GM12878 (cell line): ENCODE data around the gene PRPF18. TPM values are rescaled to one million over a fixed set of nuclear protein-coding genes. Genes with fewer than 3 reads are reported as not detected.

Source experiments
- CREB1 ChIP-seq: IDR thresholded peaks from 2 replicates; pipeline ENCODE4 v1.6.1; 2012; ENCODE audit warnings: low read depth, mild to moderate bottlenecking, inconsistent platforms
- ELK1 ChIP-seq: IDR thresholded peaks from 2 replicates; pipeline ENCODE4 v1.6.1; 2012; ENCODE audit warnings: low read depth, low read length, improper control_type of control experiment
- ETV6 ChIP-seq, 2 experiments: fragments of 450-650 bp in 1 of 2; IDR thresholded peaks in 1 of 2; conservative IDR thresholded peaks in 1 of 2; 2 replicates each; pipeline ENCODE4 v1.6.1; 2014; ENCODE audit warnings: antibody characterized with exemption in 1 of 2, borderline replicate concordance in 1 of 2, low read depth in 1 of 2, mild to moderate bottlenecking in 1 of 2, moderate library complexity in 1 of 2
- FOXK2 ChIP-seq: fragments of 450-650 bp; IDR thresholded peaks from 2 replicates; pipeline ENCODE4 v1.6.1; 2017; ENCODE audit warnings: mild to moderate bottlenecking, moderate library complexity
- HDAC2 ChIP-seq: fragments of 200-600 bp; sonication (generic); IDR thresholded peaks from 2 replicates; pipeline ENCODE4 v1.6.1; 2017
- JUND ChIP-seq: IDR thresholded peaks from 2 replicates; pipeline ENCODE4 v1.6.1; 2012; ENCODE audit warnings: low read depth, mild to moderate bottlenecking, low read length, improper control_type of control experiment, moderate library complexity
- MTA2 ChIP-seq: fragments of 450-650 bp; IDR thresholded peaks from 2 replicates; pipeline ENCODE4 v1.6.1; 2016; ENCODE audit warnings: low read depth, mild to moderate bottlenecking, moderate library complexity
- MYC ChIP-seq: IDR thresholded peaks from 2 replicates; pipeline ENCODE4 v1.6.1; 2011; ENCODE audit warnings: mild to moderate bottlenecking, low read length, moderate library complexity, inconsistent platforms; ENCODE audit not compliant: insufficient read depth, insufficient replicate concordance, insufficient read length, severe bottlenecking
- NFIC ChIP-seq: IDR thresholded peaks from 2 replicates; pipeline ENCODE4 v1.6.1; 2012; ENCODE audit warnings: low read depth, mild to moderate bottlenecking, inconsistent platforms, low read length, moderate library complexity
- NFYB ChIP-seq: IDR thresholded peaks from 2 replicates; pipeline ENCODE4 v1.6.1; 2011; ENCODE audit warnings: low read depth, mild to moderate bottlenecking, low read length, improper control_type of control experiment, moderate library complexity; ENCODE audit not compliant: insufficient read depth
- NR2C2 ChIP-seq: IDR thresholded peaks from 2 replicates; pipeline ENCODE4 v1.6.1; 2011; ENCODE audit warnings: borderline replicate concordance, low read depth; ENCODE audit not compliant: control insufficient read depth, insufficient read length
- NR2F1 ChIP-seq: fragments of 450-650 bp; conservative IDR thresholded peaks from 2 replicates; pipeline ENCODE4 v1.6.1; 2017; ENCODE audit warnings: mild to moderate bottlenecking
- POU2F2 ChIP-seq: IDR thresholded peaks from 3 replicates; pipeline ENCODE4 v1.6.1; 2011; ENCODE audit warnings: low read depth, mild to moderate bottlenecking, low read length, borderline replicate concordance
- SMAD1 ChIP-seq: fragments of 450-650 bp; IDR thresholded peaks from 2 replicates; pipeline ENCODE4 v1.6.1; 2018; ENCODE audit warnings: mild to moderate bottlenecking, low read depth; ENCODE audit not compliant: partially characterized antibody
- SUPT20H ChIP-seq: IDR thresholded peaks from 2 replicates; pipeline ENCODE4 v1.6.1; 2011; ENCODE audit warnings: low read depth, mild to moderate bottlenecking, low read length, moderate library complexity, borderline replicate concordance; ENCODE audit not compliant: control insufficient read depth
- SUZ12 ChIP-seq: fragments of 200-600 bp; sonication (generic); IDR thresholded peaks from one replicate; pipeline ENCODE4 v1.6.1; 2018; ENCODE audit warnings: antibody characterized with exemption, mild to moderate bottlenecking; ENCODE audit not compliant: unreplicated experiment
- USF2 ChIP-seq: IDR thresholded peaks from 2 replicates; pipeline ENCODE4 v1.6.1; 2011; ENCODE audit warnings: low read depth, low read length, improper control_type of control experiment, borderline replicate concordance
- WRNIP1 ChIP-seq: IDR thresholded peaks from 2 replicates; pipeline ENCODE4 v1.6.1; 2011; ENCODE audit warnings: low read depth, low read length, improper control_type of control experiment, borderline replicate concordance
- ZNF384 ChIP-seq: IDR thresholded peaks from 2 replicates; pipeline ENCODE4 v1.6.1; 2012; ENCODE audit warnings: low read depth, mild to moderate bottlenecking, low read length, improper control_type of control experiment, borderline replicate concordance
- ZNF687 ChIP-seq: fragments of 450-650 bp; IDR thresholded peaks from 2 replicates; pipeline ENCODE4 v1.6.1; 2017; ENCODE audit warnings: mild to moderate bottlenecking, moderate library complexity
- ZZZ3 ChIP-seq: IDR thresholded peaks from 2 replicates; pipeline ENCODE4 v1.6.1; 2011; ENCODE audit warnings: low read depth; ENCODE audit not compliant: control insufficient read depth, insufficient read length
- polyA plus RNA-seq, 11 experiments: library from polyadenylated mRNA; depleted of rRNA in 4 of 11; unstranded in 6 of 11; stranded (reverse) in 5 of 11; fragments of >200 nt; fragmentation: Nextera tagmentation in 4 of 11; fragmentation: Illumina TruSeq in 1 of 11; extraction: Ambion mirVana in 4 of 11; extraction: Trizol in 1 of 11; gene quantifications; 1 replicate in 1 of 11; 2 replicates in 10 of 11; pipeline versions ENCODE4 v1.2.1 to v1.2.3, GENCODE V29; 2011 to 2016; ENCODE audit warnings: inconsistent platforms in 2 of 11, missing spikeins in 2 of 11, low read depth in 1 of 11
- total RNA-seq, 4 experiments: library from RNA; depleted of rRNA in 3 of 4; stranded (reverse); fragments of >200 nt in 3 of 4; fragmentation: Illumina TruSeq in 1 of 4; extraction: Trizol in 1 of 4; gene quantifications; 2 replicates each; pipeline versions ENCODE4 v1.2.1 to v1.2.3, GENCODE V29; 2013 to 2021
- TF ChIP-seq, protein P1 (sequence below): fragments of 450-650 bp; IDR thresholded peaks from 2 replicates; pipeline ENCODE4 v1.6.1; 2017; ENCODE audit warnings: borderline replicate concordance

The PRPF18 gene
- total and polyA plus RNA-seq, 10 of the 15 experiments (the other 5 are each of a cell fraction or from before 2014, with no cell fraction given), result 15.6 to 35.8 (median 28.8) TPM

DNA sequence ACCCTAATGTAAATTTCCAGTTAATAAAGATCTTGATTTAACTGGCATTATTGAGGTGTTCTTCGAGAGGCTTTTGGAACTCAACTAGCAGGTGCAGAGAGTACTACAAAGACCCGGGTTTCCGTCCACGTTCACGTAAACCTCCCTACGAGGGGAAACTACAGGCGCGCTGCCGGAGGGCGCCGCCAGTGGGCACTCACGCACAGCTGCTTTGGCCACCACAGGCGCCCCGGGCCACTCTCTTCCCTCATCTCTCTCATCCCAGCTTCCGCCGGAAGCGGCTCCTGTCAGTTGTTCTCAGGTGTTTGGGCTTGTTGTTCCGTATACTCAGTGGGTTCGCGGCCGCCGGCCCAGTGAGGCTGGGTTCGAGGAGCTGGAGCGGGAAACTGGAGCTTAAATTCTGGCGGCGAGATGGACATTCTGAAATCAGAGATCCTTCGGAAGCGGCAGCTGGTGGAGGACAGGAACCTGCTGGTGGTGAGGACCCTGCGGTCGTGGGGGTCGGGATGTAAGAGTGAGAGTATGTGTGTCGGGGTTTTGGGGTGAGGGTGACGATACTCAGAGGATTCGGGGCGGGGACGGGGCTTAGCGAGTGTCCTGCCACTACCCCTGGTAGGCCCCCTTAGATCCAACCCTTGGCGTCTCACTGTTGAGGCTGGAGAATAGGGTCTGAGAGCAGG is at the start of gene PRPF18 (continued):
- TF ChIP-seq ELK1, result peak; percentile 92
- TF ChIP-seq NR2F1, result no peak
- no peak for TF ChIP-seq NR2C2
- TF ChIP-seq MYC, result no peak
- no peak for TF ChIP-seq HDAC2
- TF ChIP-seq ZNF687, result peak; percentile 71; the same call in 1 of the 2 replicates
- TF ChIP-seq NFYB, result no peak
- peak in 1 of 2 experiments; percentile 26; a peak in 1 of 4 replicates for TF ChIP-seq ETV6 (conservative IDR thresholded peaks at IDR 0.05 in 1 of 2, IDR thresholded peaks at IDR 0.05 in 1 of 2; ENCODE audit: borderline replicate concordance in 1 of 2, low read depth in 1 of 2)
- no peak for TF ChIP-seq WRNIP1
- no peak for TF ChIP-seq SUPT20H
- no peak for TF ChIP-seq ZZZ3
- TF ChIP-seq, protein P1, sequence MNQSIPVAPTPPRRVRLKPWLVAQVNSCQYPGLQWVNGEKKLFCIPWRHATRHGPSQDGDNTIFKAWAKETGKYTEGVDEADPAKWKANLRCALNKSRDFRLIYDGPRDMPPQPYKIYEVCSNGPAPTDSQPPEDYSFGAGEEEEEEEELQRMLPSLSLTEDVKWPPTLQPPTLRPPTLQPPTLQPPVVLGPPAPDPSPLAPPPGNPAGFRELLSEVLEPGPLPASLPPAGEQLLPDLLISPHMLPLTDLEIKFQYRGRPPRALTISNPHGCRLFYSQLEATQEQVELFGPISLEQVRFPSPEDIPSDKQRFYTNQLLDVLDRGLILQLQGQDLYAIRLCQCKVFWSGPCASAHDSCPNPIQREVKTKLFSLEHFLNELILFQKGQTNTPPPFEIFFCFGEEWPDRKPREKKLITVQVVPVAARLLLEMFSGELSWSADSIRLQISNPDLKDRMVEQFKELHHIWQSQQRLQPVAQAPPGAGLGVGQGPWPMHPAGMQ, result no peak
- no peak for TF ChIP-seq JUND
- no peak for TF ChIP-seq SMAD1
- TF ChIP-seq USF2, result no peak
- TF ChIP-seq POU2F2, result peak; percentile 66; the same call in 2 of the 3 replicates
- no peak for TF ChIP-seq SUZ12
- peak; percentile 71 for TF ChIP-seq FOXK2
- TF ChIP-seq ZNF384, result 0 out of 2 replicates have a peak, but pooled peaks have one; percentile 27
- no peak for TF ChIP-seq NFIC
- peak; percentile 61; the same call in 1 of the 2 replicates for TF ChIP-seq CREB1
- TF ChIP-seq MTA2, result peak; percentile 36; the same call in 1 of the 2 replicates
